Renal pelvis (tissue), 4 donors: ENCODE results near the gene IAPP. TPM values are rescaled to one million over a fixed set of nuclear protein-coding genes. Genes with fewer than 3 reads are reported as not detected.
"Not testable (repeated sequence)": the region's sequence is repeated elsewhere in the genome, so short reads cannot be mapped to it uniquely, and the experiment has no call there.

Source experiments
- DNase-seq: peaks from one replicate; pipeline ENCODE4 v3.0.0-alpha.2; 2013
- polyA plus RNA-seq, 3 donors: library from polyadenylated mRNA; unstranded; fragments of 120-200 nt; gene quantifications; one replicate each; pipeline ENCODE4 v1.2.1, GENCODE V29; 2013; ENCODE audit not compliant: insufficient read length in 3 of 3

IAPP gene
- polyA plus RNA-seq, 3 donors, result not detected

DNA sequence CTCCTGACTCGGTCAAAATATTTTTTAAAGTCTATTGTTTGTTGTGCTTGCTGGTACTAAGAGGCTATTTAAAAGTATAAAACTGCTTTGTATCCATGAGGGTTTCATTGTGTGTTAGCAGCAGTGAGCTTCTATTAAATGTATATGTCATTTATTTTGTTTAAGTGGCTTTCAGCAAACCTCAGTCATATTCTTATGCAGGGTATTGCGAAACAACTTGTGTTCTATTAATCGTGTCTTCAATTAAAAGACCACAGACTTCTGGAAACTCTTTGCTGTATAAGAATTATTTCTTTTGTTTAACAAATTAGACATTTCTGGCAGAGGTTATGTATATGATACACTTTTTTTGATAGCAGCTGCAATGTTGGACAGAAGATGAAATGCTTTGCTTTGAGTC is 6.5 kb downstream of the IAPP start:
- no peak for DNase-seq

DNA sequence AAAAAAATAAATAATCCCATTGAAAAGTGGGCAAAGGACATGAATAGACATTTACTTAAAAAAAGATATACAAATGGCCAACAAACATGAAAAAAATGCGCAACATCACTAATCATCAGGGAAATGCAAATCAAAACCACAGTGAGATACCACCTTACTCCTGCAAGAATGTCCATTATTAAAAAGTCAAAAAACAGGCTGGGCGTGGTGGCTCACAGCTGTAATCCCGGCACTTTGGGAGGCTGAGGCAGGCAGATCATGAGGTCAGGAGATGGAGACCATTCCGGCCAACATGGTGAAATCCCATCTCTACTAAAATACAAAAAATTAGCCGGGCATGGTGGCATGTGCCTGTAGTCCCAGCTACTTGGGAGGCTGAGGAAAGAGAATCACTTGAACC is 8.6 kb downstream of the IAPP start:
- not testable (repeated sequence) for DNase-seq

- DNase-seq, result no peak
Observed at GRCh38 chr12:21384261-21384660, 11.6 kb downstream of the IAPP start.

GRCh38 chr12:21387174-21387573 is 14.5 kb downstream of the IAPP start:
- no peak for DNase-seq

GRCh38 chr12:21392384-21392783 is 19.7 kb downstream of the IAPP start:
- DNase-seq, result no peak

DNA sequence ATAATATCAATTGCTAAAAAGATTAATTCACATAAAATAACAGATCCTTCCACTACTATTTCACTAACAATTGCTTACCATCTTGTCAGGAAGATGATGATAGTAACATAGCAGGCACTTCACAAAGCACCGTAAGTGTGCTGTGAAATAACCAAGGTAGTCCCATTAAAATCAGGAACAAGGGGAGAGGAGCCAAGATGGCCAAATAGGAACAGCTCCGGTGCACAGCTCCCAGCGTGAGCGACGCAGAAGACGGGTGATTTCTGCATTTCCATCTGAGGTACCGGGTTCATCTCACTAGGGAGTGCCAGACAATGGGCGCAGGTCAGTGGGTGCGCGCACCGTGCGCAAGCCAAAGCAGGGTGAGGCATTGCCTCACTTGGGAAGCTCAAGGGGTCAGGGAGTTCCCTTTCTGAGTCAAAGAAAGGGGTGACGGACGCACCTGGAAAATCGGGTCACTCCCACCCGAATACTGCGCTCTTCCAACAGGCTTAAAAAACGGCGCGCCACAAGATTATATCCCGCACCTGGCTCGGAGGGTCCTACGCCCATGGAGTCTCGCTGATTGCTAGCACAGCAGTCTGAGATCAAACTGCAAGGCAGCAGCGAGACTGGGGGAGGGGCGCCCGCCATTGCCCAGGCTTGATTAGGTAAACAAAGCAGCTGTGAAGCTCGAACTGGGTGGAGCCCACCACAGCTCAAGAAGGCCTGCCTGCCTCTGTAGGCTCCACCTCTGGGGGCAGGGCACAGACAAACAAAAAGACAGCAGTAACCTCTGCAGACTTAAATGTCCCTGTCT is 22.3 kb downstream of the IAPP start:
- not testable (repeated sequence) for DNase-seq

DNA sequence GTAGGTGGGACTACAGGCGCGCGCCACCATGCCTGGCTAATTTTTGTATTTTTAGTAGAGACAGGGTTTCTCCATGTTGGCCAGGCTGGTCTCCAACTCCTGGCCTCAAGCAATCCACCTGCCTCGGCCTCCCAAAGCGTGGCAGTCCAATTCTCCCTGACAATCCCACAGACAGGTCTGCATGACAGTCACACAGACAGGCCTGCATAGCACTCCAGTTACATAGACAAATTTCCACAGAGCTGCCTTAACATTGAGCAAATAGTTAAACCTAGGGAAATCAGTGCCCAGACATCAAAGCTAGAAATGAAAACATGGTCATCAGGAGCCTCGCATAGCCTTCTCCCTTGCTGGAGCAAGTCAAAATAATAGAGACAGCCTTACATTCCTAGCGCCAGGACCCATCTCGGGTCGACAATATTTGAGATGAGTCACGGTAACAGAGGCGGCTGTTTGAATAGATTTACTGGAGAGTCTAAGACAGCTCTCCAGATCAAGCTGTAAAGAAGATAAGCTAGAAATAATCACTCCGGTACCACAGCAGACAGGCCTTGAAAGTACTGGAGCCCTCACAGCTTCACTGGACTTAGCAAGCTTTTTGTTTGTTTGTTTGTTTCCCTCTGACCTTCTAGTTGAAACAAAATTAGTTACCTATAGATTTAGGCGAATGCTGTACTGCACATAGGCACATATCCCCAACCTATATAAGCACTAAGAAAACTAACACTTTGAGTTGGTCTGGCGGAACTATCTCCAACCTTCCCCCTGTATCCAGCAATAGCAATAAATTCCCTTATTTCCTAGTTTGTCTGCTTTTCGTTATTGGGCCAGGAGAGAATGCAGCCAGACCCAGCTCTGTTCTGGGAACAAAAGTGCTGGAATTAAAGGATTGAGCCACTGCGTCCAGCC is 40.9 kb downstream of the IAPP start:
- DNase-seq, result no peak

DNA sequence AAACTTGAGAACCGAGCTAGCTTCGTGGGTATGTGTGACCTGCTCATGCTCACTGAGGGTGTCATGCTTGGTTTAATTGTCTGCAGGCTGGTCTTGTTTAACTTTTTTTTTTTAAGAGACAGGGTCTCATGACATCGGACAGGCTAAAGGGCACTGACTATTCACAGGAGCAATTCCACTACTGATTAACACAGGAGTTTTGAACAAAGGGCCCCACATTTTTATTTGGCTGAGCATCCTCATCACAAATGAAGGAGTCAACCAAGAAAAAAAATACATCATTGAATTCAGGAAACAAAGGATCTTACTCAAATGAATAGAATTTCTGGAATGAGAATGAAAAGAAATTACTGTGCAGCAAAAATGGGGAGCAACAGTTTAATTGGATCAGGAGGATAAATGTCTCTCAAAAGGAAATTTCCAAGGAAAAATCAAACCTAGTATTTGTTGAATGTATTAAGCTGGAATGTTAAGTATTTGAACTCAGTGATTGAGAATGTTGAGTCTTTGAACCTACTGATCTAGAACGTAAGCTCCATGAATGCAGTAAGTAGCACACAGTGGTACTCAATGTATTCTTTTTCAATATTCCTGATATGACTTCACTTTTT is 43.9 kb downstream of the IAPP start:
- peak; percentile 7 for DNase-seq

GRCh38 chr12:21418398-21418797 is 45.7 kb downstream of the IAPP start:
- not testable (repeated sequence) for DNase-seq

GRCh38 chr12:21419009-21419699 is 46.5 kb downstream of the IAPP start:
- DNase-seq, result not testable (repeated sequence)

- DNase-seq, result no peak
Observed at GRCh38 chr12:21428241-21428640, 55.5 kb downstream of the IAPP start.

Other genes with a start within 250 kb of the IAPP start
- gene SLCO1B1, start 241.7 kb upstream of the IAPP start, polyA plus RNA-seq, result not detected
- gene SLCO1A2, start 38.0 kb upstream of the IAPP start, polyA plus RNA-seq, result under 1 TPM; 0.10 to 0.28 (median 0.11) TPM
- 10 to 100 TPM; 14.4 to 17.9 (median 17.8) TPM for gene PYROXD1, start 64.8 kb downstream of the IAPP start, polyA plus RNA-seq
- gene RECQL, start 128.7 kb downstream of the IAPP start, polyA plus RNA-seq, result 10 to 100 TPM; 27.1 to 29.8 (median 28.3) TPM
- gene GOLT1B, start 128.9 kb downstream of the IAPP start, polyA plus RNA-seq, result 10 to 100 TPM; 32.7 to 39.5 (median 38.4) TPM
- 10 to 100 TPM; 12.7 to 16.6 (median 14.6) TPM for gene SPX, start 153.4 kb downstream of the IAPP start, polyA plus RNA-seq
- under 1 TPM in 2 of 3 donors, not detected in 1; 0.08 to 0.11 TPM for gene GYS2, start 231.9 kb downstream of the IAPP start, polyA plus RNA-seq